Chondrocyte (in vitro differentiated cells): ENCODE data around the gene NUDT9. TPM values are rescaled to one million over a fixed set of nuclear protein-coding genes. Genes with fewer than 3 reads are reported as not detected.

Experiments
- DNase-seq: peaks from one replicate; pipeline ENCODE4 v3.0.0; 2021; ENCODE audit warnings: mixed read lengths, low spot score
- H3K27ac Mint-ChIP-seq: one replicate; pipeline ENCODE4 v1.8.0; 2021; ENCODE audit warnings: mild to moderate bottlenecking, moderate library complexity, mixed read lengths; ENCODE audit not compliant: unreplicated experiment
- H3K27me3 Mint-ChIP-seq: 2 replicates; pipeline ENCODE4 v1.8.0; 2021; ENCODE audit warnings: low read depth, mixed read lengths
- H3K36me3 Mint-ChIP-seq: 2 replicates; pipeline ENCODE4 v1.8.0; 2021; ENCODE audit warnings: low read depth, mixed read lengths
- H3K4me1 Mint-ChIP-seq: 2 replicates; pipeline ENCODE4 v1.8.0; 2021; ENCODE audit warnings: low read depth, mild to moderate bottlenecking, mixed read lengths
- H3K4me3 Mint-ChIP-seq: one replicate; pipeline ENCODE4 v1.8.0; 2021; ENCODE audit warnings: mild to moderate bottlenecking, moderate library complexity, mixed read lengths; ENCODE audit not compliant: unreplicated experiment
- H3K9me3 Mint-ChIP-seq: 2 replicates; pipeline ENCODE4 v1.8.0; 2021; ENCODE audit warnings: low read depth, mixed read lengths
- CTCF ChIP-seq: fragments of 200-600 bp; sonication (generic); IDR thresholded peaks from 2 replicates; pipeline ENCODE4 v1.5.0; 2021; ENCODE audit warnings: antibody characterized with exemption, mild to moderate bottlenecking, moderate library complexity
- total RNA-seq: library from RNA; stranded (reverse); gene quantifications from 3 replicates; pipeline ENCODE4 v1.2.1, GENCODE V29; 2021

Gene NUDT9
- total RNA-seq, 1 donor from 2014 or later, result 20.5 TPM

DNA sequence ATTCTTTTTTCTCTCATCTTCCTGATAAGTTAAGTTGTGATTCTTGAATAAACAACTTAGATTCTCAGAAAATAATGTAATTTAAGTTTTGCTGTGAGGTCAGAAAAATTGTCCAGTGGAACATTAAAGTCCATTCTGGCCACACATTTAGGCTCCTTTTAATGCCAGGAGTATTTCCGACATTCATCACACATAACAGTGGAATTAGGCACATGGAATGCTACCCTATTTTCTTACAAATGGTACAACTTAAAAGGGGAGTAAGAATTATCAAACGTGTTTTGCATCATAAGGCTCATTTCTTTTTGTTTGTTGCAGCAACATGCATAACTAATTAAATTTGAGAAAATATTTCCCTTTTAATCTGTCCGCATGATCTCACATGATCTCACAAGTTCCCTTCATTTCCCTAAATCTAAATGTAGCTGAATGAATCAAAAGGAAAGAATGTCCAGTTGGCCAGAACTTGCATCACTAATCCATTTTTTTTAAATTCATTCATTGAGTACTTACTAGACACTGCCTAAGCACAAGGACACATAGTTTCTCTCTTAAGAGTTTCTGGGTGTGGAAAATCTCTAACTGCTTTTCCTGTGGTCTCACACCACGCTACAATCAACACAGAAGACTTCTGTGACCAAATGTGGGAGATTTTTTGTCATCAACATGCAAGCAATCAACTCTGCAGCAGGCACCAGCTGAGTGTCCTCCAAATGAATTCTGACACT is 84.8 kb downstream of the NUDT9 start:
- no peak overlapping the region for H3K4me3 Mint-ChIP-seq
- H3K9me3 Mint-ChIP-seq, result no peaks in the 10 kb centered on the region
- no peaks in the 10 kb centered on the region for H3K27me3 Mint-ChIP-seq
- TF ChIP-seq CTCF, result no peak
- H3K27ac Mint-ChIP-seq, result peak overlapping the region; percentile 95
- DNase-seq, result no peak
- H3K4me1 Mint-ChIP-seq, result peaks cover 22% of the 10 kb centered on the region
- peaks cover 5% of the 10 kb centered on the region for H3K36me3 Mint-ChIP-seq

Other genes starting within 250 kb of the NUDT9 start
- gene KLHL8, start 202.0 kb upstream of the NUDT9 start, total RNA-seq, result 9.1 to 12.3 TPM (median 10.4 TPM) in 3 replicates
- not detected in 3 replicates for gene HSD17B13, start 99.7 kb upstream of the NUDT9 start, total RNA-seq
- 10.3 to 12.9 TPM (median 11.3 TPM) in 3 replicates for gene HSD17B11, start 31.4 kb upstream of the NUDT9 start, total RNA-seq
- 21.5 to 26.9 TPM (median 26.1 TPM) in 3 replicates for gene SPARCL1, start 106.8 kb downstream of the NUDT9 start, total RNA-seq
- gene DSPP, start 186.0 kb downstream of the NUDT9 start, total RNA-seq, result not detected in 3 replicates
- gene DMP1, start 227.7 kb downstream of the NUDT9 start, total RNA-seq, result not detected in 3 replicates